Esophagus squamous epithelium (tissue), 4 donors: ENCODE data around the gene B4GALNT4.

Experiments used
- POLR2A ChIP-seq, 4 donors: fragments of 450-650 bp; IDR thresholded peaks; one replicate each; pipeline ENCODE4 v1.6.1; 2017; ENCODE audit warnings: antibody characterized with exemption in 4 of 4, mild to moderate bottlenecking in 4 of 4, moderate library complexity in 3 of 4
- TF ChIP-seq, protein P1 (sequence below), 6 experiments: fragments of 450-650 bp in 4 of 6; fragments of 200-600 bp in 2 of 6; sonication (generic) in 2 of 6; IDR thresholded peaks; one replicate each; pipeline ENCODE4 v1.5.1; 2016 to 2019; ENCODE audit warnings: antibody characterized with exemption in 6 of 6, mild to moderate bottlenecking in 4 of 6, moderate library complexity in 4 of 6

DNA sequence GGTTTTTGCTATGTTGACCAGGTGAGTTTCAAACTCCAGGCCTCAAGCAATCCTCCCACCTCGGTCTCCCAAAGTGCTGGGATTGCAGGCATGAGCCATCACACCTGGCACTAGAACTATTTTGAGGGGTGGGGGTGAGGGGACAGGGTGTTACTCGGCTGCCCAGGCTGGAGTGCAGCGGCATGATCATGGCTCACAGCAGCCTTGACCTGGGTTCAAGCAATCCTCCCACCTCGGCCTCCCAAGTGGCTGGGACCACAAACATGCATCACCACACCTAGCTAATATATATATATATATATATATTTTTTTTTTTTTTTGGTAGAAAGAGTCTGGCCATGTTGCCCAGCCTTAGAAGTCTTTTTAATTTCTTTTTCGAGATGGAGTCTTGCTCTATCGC is 31.6 kb upstream of the B4GALNT4 start:
- TF ChIP-seq, protein P1, sequence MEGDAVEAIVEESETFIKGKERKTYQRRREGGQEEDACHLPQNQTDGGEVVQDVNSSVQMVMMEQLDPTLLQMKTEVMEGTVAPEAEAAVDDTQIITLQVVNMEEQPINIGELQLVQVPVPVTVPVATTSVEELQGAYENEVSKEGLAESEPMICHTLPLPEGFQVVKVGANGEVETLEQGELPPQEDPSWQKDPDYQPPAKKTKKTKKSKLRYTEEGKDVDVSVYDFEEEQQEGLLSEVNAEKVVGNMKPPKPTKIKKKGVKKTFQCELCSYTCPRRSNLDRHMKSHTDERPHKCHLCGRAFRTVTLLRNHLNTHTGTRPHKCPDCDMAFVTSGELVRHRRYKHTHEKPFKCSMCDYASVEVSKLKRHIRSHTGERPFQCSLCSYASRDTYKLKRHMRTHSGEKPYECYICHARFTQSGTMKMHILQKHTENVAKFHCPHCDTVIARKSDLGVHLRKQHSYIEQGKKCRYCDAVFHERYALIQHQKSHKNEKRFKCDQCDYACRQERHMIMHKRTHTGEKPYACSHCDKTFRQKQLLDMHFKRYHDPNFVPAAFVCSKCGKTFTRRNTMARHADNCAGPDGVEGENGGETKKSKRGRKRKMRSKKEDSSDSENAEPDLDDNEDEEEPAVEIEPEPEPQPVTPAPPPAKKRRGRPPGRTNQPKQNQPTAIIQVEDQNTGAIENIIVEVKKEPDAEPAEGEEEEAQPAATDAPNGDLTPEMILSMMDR (IDR thresholded peaks at IDR 0.05), result no peak
- TF ChIP-seq POLR2A (IDR thresholded peaks at IDR 0.05), result no peak
